HAP-1 (cell line): ENCODE measurements around the gene ZNF668.
"Not testable (repeated sequence)": the region's sequence is repeated elsewhere in the genome, so short reads cannot be mapped to it uniquely, and the experiment has no call there.

Source experiments
- DNase-seq, 2 experiments: peaks; one replicate each; pipeline ENCODE4 v3.0.0-alpha.2; 2016 to 2020; ENCODE audit warnings: low spot score in 2 of 2
- H3K27me3 ChIP-seq: fragments of 250-450 bp; sonication (Bioruptor Pico); 2 replicates; pipeline ENCODE4 v1.5.1; 2020; ENCODE audit warnings: low read depth, mild to moderate bottlenecking, moderate library complexity
- H3K36me3 ChIP-seq: fragments of 250-450 bp; sonication (Bioruptor Pico); replicated peaks from 2 replicates; pipeline ENCODE4 v1.5.1; 2020; ENCODE audit warnings: mild to moderate bottlenecking
- H3K4me1 ChIP-seq: fragments of 250-450 bp; sonication (Bioruptor Pico); 2 replicates; pipeline ENCODE4 v1.5.1; 2020; ENCODE audit warnings: mild to moderate bottlenecking
- H3K4me3 ChIP-seq: fragments of 250-450 bp; sonication (Bioruptor Pico); 2 replicates; pipeline ENCODE4 v1.5.1; 2020; ENCODE audit warnings: mild to moderate bottlenecking, moderate library complexity
- H3K9me3 ChIP-seq: fragments of 250-450 bp; sonication (Bioruptor Pico); 2 replicates; pipeline ENCODE4 v1.5.1; 2020; ENCODE audit warnings: mild to moderate bottlenecking, moderate library complexity
- in situ Hi-C: fragments of 300-500 bp; cut with MboI; formaldehyde crosslinking; loops from 3 replicates; pipeline ENCODE4 v1.14.3; 2020; ENCODE audit warnings: low sequenced_read_pairs, inconsistent platforms, mixed read lengths

ZNF668 gene

GRCh38 chr16:31038993-31039392 is 35.0 kb downstream of the ZNF668 start:
- Histone ChIP-seq H3K9me3 (no peaks in the 10 kb centered on the region), H3K4me3 (no peak overlapping the region), H3K27me3 (no peaks in the 10 kb centered on the region), H3K36me3 (no peaks in the 10 kb centered on the region), H3K4me1 (peaks cover 3% of the 10 kb centered on the region; the same call in 1 of the 2 replicates)
- in situ Hi-C loops: no loop called here
- DNase-seq: no peak

- H3K4me3 ChIP-seq: no peak overlapping the region
- DNase-seq: no peak
- no peaks in the 10 kb centered on the region for H3K9me3 ChIP-seq
- no peaks in the 10 kb centered on the region for H3K27me3 ChIP-seq
- in situ Hi-C loops: no loop called here
- no peaks in the 10 kb centered on the region for H3K36me3 ChIP-seq
- H3K4me1 ChIP-seq: peaks cover 6% of the 10 kb centered on the region
Measured at GRCh38 chr16:31036691-31037090, 37.3 kb downstream of the ZNF668 start.

- no peaks in the 10 kb centered on the region for H3K36me3 ChIP-seq
- DNase-seq: peak; percentile 79 to 93
- no peaks in the 10 kb centered on the region for H3K9me3 ChIP-seq
- in situ Hi-C loops: no loop called here
- peak overlapping the region; percentile 68 for H3K4me3 ChIP-seq
- H3K27me3 ChIP-seq: no peaks in the 10 kb centered on the region
- H3K4me1 ChIP-seq: peaks cover 6% of the 10 kb centered on the region
Measured at GRCh38 chr16:31033709-31034492, 40.1 kb downstream of the ZNF668 start.

GRCh38 chr16:31032736-31033708 is 41.0 kb downstream of the ZNF668 start, which contains the start of gene STX4:
STX4 (plus strand) TSS chr16:31033558; CDS start chr16:31033806, 248 bp downstream.
- in situ Hi-C loops: no loop called here
- Histone ChIP-seq H3K9me3 (no peaks in the 10 kb centered on the region), H3K27me3 (no peaks in the 10 kb centered on the region), H3K36me3 (no peaks in the 10 kb centered on the region), H3K4me3 (peak within 1 kb of the TSS; percentile 68), H3K4me1 (peaks cover 6% of the 10 kb centered on the region)
- DNase-seq: peak; percentile 88 to 98

- in situ Hi-C loops: no loop called here
- H3K9me3 ChIP-seq: no peaks in the 10 kb centered on the region
- peaks cover 6% of the 10 kb centered on the region for H3K4me1 ChIP-seq
- no peak for DNase-seq
- H3K27me3 ChIP-seq: no peaks in the 10 kb centered on the region
- H3K36me3 ChIP-seq: no peaks in the 10 kb centered on the region
- no peak overlapping the region for H3K4me3 ChIP-seq
Measured at GRCh38 chr16:31031276-31031675, 42.8 kb downstream of the ZNF668 start.

- no peaks in the 10 kb centered on the region for H3K36me3 ChIP-seq
Measured at GRCh38 chr16:31029272-31029671, 44.8 kb downstream of the ZNF668 start.

GRCh38 chr16:31025339-31025738 is 48.7 kb downstream of the ZNF668 start:
- Histone ChIP-seq H3K4me3 (no peak overlapping the region), H3K4me1 (no peaks in the 10 kb centered on the region), H3K9me3 (no peaks in the 10 kb centered on the region), H3K36me3 (no peaks in the 10 kb centered on the region), H3K27me3 (no peaks in the 10 kb centered on the region)
- DNase-seq: no peak
- in situ Hi-C loops: no loop called here

More at GRCh38 chr16:31029272-31029671, 44.8 kb downstream of the ZNF668 start:
- H3K4me1 ChIP-seq: peaks cover 4% of the 10 kb centered on the region
- in situ Hi-C loops: no loop called here
- no peak for DNase-seq
- H3K27me3 ChIP-seq: no peaks in the 10 kb centered on the region
- no peak overlapping the region for H3K4me3 ChIP-seq
- no peaks in the 10 kb centered on the region for H3K9me3 ChIP-seq

GRCh38 chr16:31023627-31024226 is 50.3 kb downstream of the ZNF668 start:
- H3K4me1 ChIP-seq: no peaks in the 10 kb centered on the region
- H3K4me3 ChIP-seq: no peak overlapping the region
- no peaks in the 10 kb centered on the region for H3K9me3 ChIP-seq
- no peaks in the 10 kb centered on the region for H3K36me3 ChIP-seq
- DNase-seq: no peak
- no peaks in the 10 kb centered on the region for H3K27me3 ChIP-seq
- in situ Hi-C loops: no loop called here

GRCh38 chr16:31023252-31023602 is 50.8 kb downstream of the ZNF668 start:
- no peak for DNase-seq
- in situ Hi-C loops: no loop called here
- no peaks in the 10 kb centered on the region for H3K36me3 ChIP-seq
- H3K27me3 ChIP-seq: no peaks in the 10 kb centered on the region
- no peaks in the 10 kb centered on the region for H3K9me3 ChIP-seq
- no peak overlapping the region for H3K4me3 ChIP-seq
- no peaks in the 10 kb centered on the region for H3K4me1 ChIP-seq

- no peak overlapping the region for H3K4me3 ChIP-seq
- H3K9me3 ChIP-seq: no peaks in the 10 kb centered on the region
- H3K36me3 ChIP-seq: no peaks in the 10 kb centered on the region
- in situ Hi-C loops: no loop called here
- DNase-seq: no peak
- no peaks in the 10 kb centered on the region for H3K4me1 ChIP-seq
- H3K27me3 ChIP-seq: no peaks in the 10 kb centered on the region
Measured at GRCh38 chr16:31022544-31023251, 51.3 kb downstream of the ZNF668 start.

GRCh38 chr16:31020536-31020935 is 53.5 kb downstream of the ZNF668 start:
- Histone ChIP-seq H3K4me3 (no peak overlapping the region), H3K4me1 (no peaks in the 10 kb centered on the region), H3K36me3 (no peaks in the 10 kb centered on the region), H3K9me3 (no peaks in the 10 kb centered on the region), H3K27me3 (no peaks in the 10 kb centered on the region)
- in situ Hi-C loops: no loop called here
- no peak for DNase-seq

GRCh38 chr16:31017756-31018155 is 56.3 kb downstream of the ZNF668 start:
- H3K27me3 ChIP-seq, H3K36me3 ChIP-seq, H3K4me3 ChIP-seq, H3K4me1 ChIP-seq, DNase-seq, H3K9me3 ChIP-seq, in situ Hi-C loops: not testable (repeated sequence)

- no peaks in the 10 kb centered on the region for H3K4me1 ChIP-seq
- no peak for DNase-seq
- peaks cover 6% of the 10 kb centered on the region; the same call in 1 of the 2 replicates for H3K27me3 ChIP-seq
- H3K4me3 ChIP-seq: no peak overlapping the region
- no peaks in the 10 kb centered on the region for H3K9me3 ChIP-seq
- in situ Hi-C loops: no loop called here
- no peaks in the 10 kb centered on the region for H3K36me3 ChIP-seq
Measured at GRCh38 chr16:31016018-31016417, 58.0 kb downstream of the ZNF668 start.
